ENCODE data around the gene EIF2B1.

GRCh38 chr12:123608182-123608581 lies 25.3 kb downstream of the EIF2B1 start:
- TF ChIP-seq CTCF (IDR thresholded peaks at IDR 0.05; ENCODE audit: insufficient read depth, low read length) (no peak), REST (IDR thresholded peaks at IDR 0.05; ENCODE audit: insufficient replicate concordance, low read depth) (no peak)

All from HL-60 (cell line).